H1 (cell line): ENCODE measurements around the gene SLC15A1. TPM values are rescaled to one million over a fixed set of nuclear protein-coding genes. Genes with fewer than 3 reads are reported as not detected.

Source experiments
- CTCF ChIA-PET: fragments of 300-600 bp; sonication (Branson Sonifier 250); formaldehyde crosslinking; loops from one replicate; lab custom pipeline; 2021; ENCODE audit not compliant: partially characterized antibody; lab: Charles Lee
- POLR2A ChIA-PET: fragments of 300-600 bp; sonication (Branson Sonifier 250); formaldehyde crosslinking; loops from one replicate; lab custom pipeline; 2021; ENCODE audit warnings: inconsistent platforms; ENCODE audit not compliant: partially characterized antibody; lab: Charles Lee
- DNase-seq, 2 experiments: peaks; one replicate each; pipeline versions ENCODE4 v3.0.0 to v3.0.0-alpha.2; 2010 to 2022; ENCODE audit warnings: low spot score in 2 of 2, low read depth in 1 of 2, mixed read lengths in 1 of 2
- FAIRE-seq: peaks from 2 replicates; lab custom pipeline; 2011; peaks lifted over from hg19 to GRCh38; lab: Jason Lieb, UNC
- H2AFZ ChIP-seq: 2 replicates; pipeline ENCODE4 v1.8.1; 2012; ENCODE audit warnings: low read length, inconsistent platforms
- H2AK5ac ChIP-seq: 2 replicates; pipeline ENCODE4 v1.6.1; 2013; ENCODE audit warnings: low read depth, low read length
- H2BK120ac ChIP-seq: replicated peaks from 2 replicates; pipeline ENCODE3; 2013; ENCODE audit warnings: low read depth, low read length, inconsistent platforms
- H2BK12ac ChIP-seq: 2 replicates; pipeline ENCODE4 v1.6.1; 2013; ENCODE audit warnings: low read depth, low read length
- H2BK15ac ChIP-seq: 2 replicates; pipeline ENCODE4 v1.6.1; 2013; ENCODE audit warnings: low read length
- H2BK20ac ChIP-seq: 2 replicates; pipeline ENCODE4 v1.6.1; 2013; ENCODE audit warnings: low read length
- H2BK5ac ChIP-seq: 2 replicates; pipeline ENCODE4 v1.6.1; 2013; ENCODE audit warnings: low read depth, low read length
- H3K14ac ChIP-seq: 2 replicates; pipeline ENCODE4 v1.6.1; 2013; ENCODE audit warnings: inconsistent platforms; ENCODE audit not compliant: insufficient read length
- H3K18ac ChIP-seq: 2 replicates; pipeline ENCODE4 v1.6.1; 2013; ENCODE audit warnings: low read length; ENCODE audit errors: extremely low read depth
- H3K23ac ChIP-seq: 2 replicates; pipeline ENCODE4 v1.6.1; 2013; ENCODE audit warnings: inconsistent platforms; ENCODE audit not compliant: insufficient read length
- H3K23me2 ChIP-seq: 2 replicates; pipeline ENCODE4 v1.6.1; 2013; ENCODE audit warnings: low read depth, low read length
- H3K27ac ChIP-seq: 2 replicates; pipeline ENCODE4 v1.6.1; 2011; ENCODE audit warnings: low read depth, low read length, inconsistent platforms
- H3K27me3 ChIP-seq, 4 experiments: replicated peaks in 1 of 4; 1 replicate in 1 of 4; 2 replicates in 3 of 4; pipeline versions ENCODE4 v1.6.1 to v1.8.1; 2011 to 2013; ENCODE audit warnings: low read length in 3 of 4, mild to moderate bottlenecking in 3 of 4, inconsistent platforms in 2 of 4, mixed read lengths in 2 of 4, moderate library complexity in 1 of 4; ENCODE audit not compliant: control insufficient read depth in 3 of 4, insufficient read depth in 3 of 4; ENCODE audit errors: extremely low read depth in 1 of 4
- H3K36me3 ChIP-seq, 4 experiments: 2 replicates each; pipeline versions ENCODE4 v1.6.1 to v1.8.1; 2011 to 2013; ENCODE audit warnings: mild to moderate bottlenecking in 4 of 4, low read length in 3 of 4, moderate library complexity in 2 of 4, control low read depth in 1 of 4, inconsistent platforms in 1 of 4; ENCODE audit not compliant: insufficient read depth in 4 of 4, control insufficient read depth in 2 of 4
- H3K4ac ChIP-seq: replicated peaks from 2 replicates; pipeline ENCODE3; 2013; ENCODE audit warnings: low read length, low read depth, mixed read lengths, inconsistent platforms; ENCODE audit not compliant: insufficient read length
- H3K4me1 ChIP-seq, 4 experiments: replicated peaks in 1 of 4; 1 replicate in 1 of 4; 2 replicates in 3 of 4; pipeline versions ENCODE4 v1.6.1 to v1.8.1; 2011 to 2013; ENCODE audit warnings: low read length in 3 of 4, inconsistent platforms in 2 of 4, mixed read lengths in 1 of 4; ENCODE audit not compliant: insufficient read depth in 4 of 4, control insufficient read depth in 3 of 4
- H3K4me2 ChIP-seq, 2 experiments: 2 replicates each; pipeline versions ENCODE4 v1.6.1 to v1.8.1; 2011 to 2013; ENCODE audit warnings: low read depth in 2 of 2, low read length in 2 of 2, control low read depth in 1 of 2, inconsistent platforms in 1 of 2, mild to moderate bottlenecking in 1 of 2; ENCODE audit not compliant: insufficient read depth in 1 of 2
- H3K4me3 ChIP-seq, 4 experiments: fragments of 200-600, 300-600 bp in 1 of 4; sonication (generic), shearing (Covaris generic), sonication (Bioruptor Twin) in 1 of 4; 2 replicates each; pipeline versions ENCODE4 v1.5.1 to v1.8.1; 2011 to 2016; ENCODE audit warnings: low read length in 4 of 4, low read depth in 3 of 4, control low read depth in 2 of 4, inconsistent platforms in 2 of 4, mild to moderate bottlenecking in 2 of 4, mixed read lengths in 1 of 4, moderate library complexity in 1 of 4; ENCODE audit not compliant: insufficient read depth in 2 of 4; ENCODE audit errors: extremely low read depth in 1 of 4
- H3K56ac ChIP-seq: replicated peaks from 2 replicates; pipeline ENCODE3; 2013; ENCODE audit warnings: low read depth, mild to moderate bottlenecking, mixed read lengths, low read length, inconsistent platforms; ENCODE audit not compliant: insufficient read length
- H3K79me1 ChIP-seq: 2 replicates; pipeline ENCODE4 v1.6.1; 2013; ENCODE audit warnings: low read depth, low read length, control low read depth
- H3K79me2 ChIP-seq, 2 experiments: 2 replicates each; pipeline versions ENCODE4 v1.6.1 to v1.8.1; 2012 to 2013; ENCODE audit warnings: low read length in 2 of 2, mild to moderate bottlenecking in 2 of 2, inconsistent platforms in 1 of 2; ENCODE audit not compliant: insufficient read depth in 2 of 2, control insufficient read depth in 1 of 2
- H3K9ac ChIP-seq, 4 experiments: replicated peaks in 1 of 4; 1 replicate in 1 of 4; 2 replicates in 3 of 4; pipeline versions ENCODE4 v1.6.1 to v1.8.1; 2011 to 2013; ENCODE audit warnings: low read depth in 3 of 4, low read length in 3 of 4, control low read depth in 2 of 4, mild to moderate bottlenecking in 2 of 4, moderate library complexity in 2 of 4, inconsistent platforms in 1 of 4; ENCODE audit errors: extremely low read depth in 1 of 4
- H3K9me3 ChIP-seq, 2 experiments: 2 replicates each; pipeline versions ENCODE4 v1.6.1 to v1.8.1; 2012 to 2013; ENCODE audit warnings: mild to moderate bottlenecking in 2 of 2, moderate library complexity in 2 of 2, control low read depth in 1 of 2, inconsistent platforms in 1 of 2, low read depth in 1 of 2, low read length in 1 of 2, mixed read lengths in 1 of 2; ENCODE audit not compliant: insufficient read depth in 2 of 2
- H4K20me1 ChIP-seq, 2 experiments: replicated peaks in 1 of 2; 2 replicates each; pipeline versions ENCODE3 to v1.8.1; 2011 to 2013; ENCODE audit warnings: inconsistent platforms in 2 of 2, low read length in 2 of 2, mild to moderate bottlenecking in 1 of 2; ENCODE audit not compliant: insufficient read depth in 2 of 2, control insufficient read depth in 1 of 2
- H4K5ac ChIP-seq: 2 replicates; pipeline ENCODE4 v1.6.1; 2013; ENCODE audit warnings: low read length, low read depth, mixed read lengths, inconsistent platforms; ENCODE audit not compliant: insufficient read length
- H4K8ac ChIP-seq: 2 replicates; pipeline ENCODE4 v1.8.0; 2013; ENCODE audit warnings: mild to moderate bottlenecking, moderate library complexity, low read length, inconsistent platforms; ENCODE audit not compliant: insufficient read depth; ENCODE audit errors: extremely low read depth
- H4K91ac ChIP-seq: replicated peaks from 2 replicates; pipeline ENCODE3; 2013; ENCODE audit warnings: low read length, mixed read lengths, inconsistent platforms; ENCODE audit not compliant: insufficient read length
- CREB1 ChIP-seq: IDR thresholded peaks from 2 replicates; pipeline ENCODE4 v1.6.1; 2012; ENCODE audit warnings: inconsistent platforms
- CTBP2 ChIP-seq: IDR thresholded peaks from 2 replicates; pipeline ENCODE4 v1.7.0; 2011; ENCODE audit warnings: borderline replicate concordance, mild to moderate bottlenecking, moderate library complexity, mixed read lengths, low read length; ENCODE audit not compliant: insufficient read depth, insufficient read length
- HDAC2 ChIP-seq, 2 experiments: fragments of 300-600 bp in 1 of 2; sonication (generic) in 1 of 2; IDR thresholded peaks; 2 replicates each; pipeline ENCODE4 v1.6.1; 2011 to 2012; ENCODE audit warnings: low read depth in 2 of 2, low read length in 2 of 2, mild to moderate bottlenecking in 2 of 2, moderate library complexity in 2 of 2, borderline replicate concordance in 1 of 2, inconsistent platforms in 1 of 2
- RNF2 ChIP-seq: fragments of 200-900, 300-1000 bp; sonication (generic); IDR thresholded peaks from 2 replicates; pipeline ENCODE4 v1.7.1; 2016; ENCODE audit warnings: borderline replicate concordance, low read depth, mild to moderate bottlenecking, antibody characterized with exemption, low read length; ENCODE audit not compliant: poor library complexity, severe bottlenecking; ENCODE audit errors: missing control alignments
- SAP30 ChIP-seq: fragments of 300-600 bp; sonication (generic); IDR thresholded peaks from 2 replicates; pipeline ENCODE4 v1.7.1; 2012; ENCODE audit warnings: low read length, moderate library complexity, mild to moderate bottlenecking, inconsistent platforms; ENCODE audit not compliant: insufficient read depth, insufficient replicate concordance
- TCF12 ChIP-seq: IDR thresholded peaks from 2 replicates; pipeline ENCODE4 v1.6.1; 2011; ENCODE audit warnings: low read depth, mild to moderate bottlenecking, low read length
- WGBS, 2 experiments: shearing (Covaris generic) in 1 of 2; methylation state at CpG; one replicate each; pipeline versions ENCODE4 v1.1.6 to v1.1.7; 2013 to 2015; ENCODE audit warnings: low lambda C conversion rate in 2 of 2, mixed read lengths in 2 of 2, inconsistent platforms in 1 of 2, low coverage in 1 of 2, missing lambda C conversion rate in 1 of 2; ENCODE audit not compliant: insufficient replicate concordance in 2 of 2, insufficient coverage in 1 of 2, insufficient read length in 1 of 2; ENCODE audit errors: extremely low coverage in 1 of 2, missing lambda C conversion rate in 1 of 2; 5-methylcytosine and 5-hydroxymethylcytosine counted together
- polyA plus RNA-seq, 7 experiments: library from polyadenylated mRNA; depleted of rRNA in 3 of 7; stranded (reverse) in 5 of 7; unstranded in 2 of 7; fragments of >200 nt in 5 of 7; fragments of 200-250 nt in 2 of 7; gene quantifications; 1 replicate in 5 of 7; 2 replicates in 1 of 7; 4 replicates in 1 of 7; pipeline versions ENCODE4 v1.2.1 to v1.2.3, GENCODE V29; 2011 to 2013; ENCODE audit warnings: missing spikeins in 2 of 7, mixed read lengths in 2 of 7
- total RNA-seq: library from RNA; stranded (reverse); fragmentation: NEBNext Ultra II Directional; extraction: Animal tissue kit (Norgen Biotek cat#: 25700); gene quantifications from 2 replicates; pipeline ENCODE4 v1.2.1, GENCODE V29; 2021

Gene SLC15A1
- total and polyA plus RNA-seq, 2 of the 8 experiments (the other 6 are each of a cell fraction or from before 2014, with no cell fraction given) = 1.3 to 2.4 TPM

- TF ChIP-seq SAP30 (no peak), CREB1 (no peak), RNF2 (no peak), CTBP2 (no peak), TCF12 (no peak), HDAC2 (IDR thresholded peaks at IDR 0.05; ENCODE audit: borderline replicate concordance in 1 of 2, low read depth in 2 of 2, low read length in 2 of 2) (no peak)
- FAIRE-seq = no peak
- no peak overlapping the region for H3K4me3 ChIP-seq
- no peak overlapping the region for H2BK20ac ChIP-seq
- H3K4me1 ChIP-seq = peaks cover 0 to 14% (median 8%) of the 10 kb centered on the region in 4 experiments; a peak in 4 of 7 replicates
- no peak overlapping the region for H4K5ac ChIP-seq
- no peak overlapping the region for H3K23ac ChIP-seq
- H2BK120ac ChIP-seq = no peak overlapping the region
- H3K18ac ChIP-seq = no peak overlapping the region
- no peak overlapping the region for H3K9ac ChIP-seq
- WGBS, 2 experiments = 88% methylated on average over 15 of the region's 15 CpGs; no CpG with 5 or more reads in 1 of the 2 experiments
- no peaks in the 10 kb centered on the region for H3K9me3 ChIP-seq
- ChIA-PET POLR2A (no interaction called here), CTCF (interaction anchor here (0.6 to 1.6 kb wide), 4 partner anchors 15 to 1457 kb away, joined by 4 to 5 read pairs (median 4); no protein-coding TSS in a partner anchor)
- no peaks in the 10 kb centered on the region for H3K23me2 ChIP-seq
- no peak overlapping the region for H3K4ac ChIP-seq
- no peak overlapping the region for H2BK12ac ChIP-seq
- H3K27ac ChIP-seq = no peak overlapping the region
- H3K36me3 ChIP-seq = no peaks in the 10 kb centered on the region
- no peak for DNase-seq
- no peak overlapping the region for H2AFZ ChIP-seq
- no peak overlapping the region for H4K8ac ChIP-seq
- no peaks in the 10 kb centered on the region for H3K79me2 ChIP-seq
- no peaks in the 10 kb centered on the region for H3K27me3 ChIP-seq
- H3K4me2 ChIP-seq = no peak overlapping the region
- no peaks in the 10 kb centered on the region; the same call in 1 of the 2 replicates for H3K79me1 ChIP-seq
- H4K20me1 ChIP-seq = no peaks in the 10 kb centered on the region
- H2BK5ac ChIP-seq = no peak overlapping the region
- no peak overlapping the region for H3K14ac ChIP-seq
- H2BK15ac ChIP-seq = no peak overlapping the region
- peak overlapping the region; percentile 12 for H4K91ac ChIP-seq
- no peak overlapping the region for H3K56ac ChIP-seq
- no peak overlapping the region for H2AK5ac ChIP-seq
Measured at GRCh38 chr13:98690348-98691022, 62.0 kb downstream of the SLC15A1 start.
